Coronary artery (tissue), 2 donors: ENCODE measurements around the gene ZSCAN20.

Experiments used
- DNase-seq: peaks from one replicate; pipeline ENCODE4 v3.0.0-alpha.2; 2017; ENCODE audit warnings: low spot score
- H3K27ac ChIP-seq, 2 donors: fragments of 200-600 bp; sonication (generic); one replicate each; pipeline ENCODE4 v1.5.1; 2016 to 2019
- H3K4me3 ChIP-seq: fragments of 200-600 bp; sonication (generic); 2 replicates; pipeline ENCODE4 v1.5.1; 2016; ENCODE audit warnings: mild to moderate bottlenecking, moderate library complexity
- TF ChIP-seq, protein P1 (sequence below): fragments of 200-600 bp; sonication (generic); IDR thresholded peaks from one replicate; pipeline ENCODE4 v1.5.1; 2019; ENCODE audit warnings: antibody characterized with exemption

Gene ZSCAN20

GRCh38 chr1:33515112-33515511 is 42.7 kb downstream of the ZSCAN20 start:
- TF ChIP-seq, protein P1, sequence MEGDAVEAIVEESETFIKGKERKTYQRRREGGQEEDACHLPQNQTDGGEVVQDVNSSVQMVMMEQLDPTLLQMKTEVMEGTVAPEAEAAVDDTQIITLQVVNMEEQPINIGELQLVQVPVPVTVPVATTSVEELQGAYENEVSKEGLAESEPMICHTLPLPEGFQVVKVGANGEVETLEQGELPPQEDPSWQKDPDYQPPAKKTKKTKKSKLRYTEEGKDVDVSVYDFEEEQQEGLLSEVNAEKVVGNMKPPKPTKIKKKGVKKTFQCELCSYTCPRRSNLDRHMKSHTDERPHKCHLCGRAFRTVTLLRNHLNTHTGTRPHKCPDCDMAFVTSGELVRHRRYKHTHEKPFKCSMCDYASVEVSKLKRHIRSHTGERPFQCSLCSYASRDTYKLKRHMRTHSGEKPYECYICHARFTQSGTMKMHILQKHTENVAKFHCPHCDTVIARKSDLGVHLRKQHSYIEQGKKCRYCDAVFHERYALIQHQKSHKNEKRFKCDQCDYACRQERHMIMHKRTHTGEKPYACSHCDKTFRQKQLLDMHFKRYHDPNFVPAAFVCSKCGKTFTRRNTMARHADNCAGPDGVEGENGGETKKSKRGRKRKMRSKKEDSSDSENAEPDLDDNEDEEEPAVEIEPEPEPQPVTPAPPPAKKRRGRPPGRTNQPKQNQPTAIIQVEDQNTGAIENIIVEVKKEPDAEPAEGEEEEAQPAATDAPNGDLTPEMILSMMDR = no peak
- H3K4me3 ChIP-seq = no peak overlapping the region
- DNase-seq = no peak
- H3K27ac ChIP-seq = no peak overlapping the region

DNA sequence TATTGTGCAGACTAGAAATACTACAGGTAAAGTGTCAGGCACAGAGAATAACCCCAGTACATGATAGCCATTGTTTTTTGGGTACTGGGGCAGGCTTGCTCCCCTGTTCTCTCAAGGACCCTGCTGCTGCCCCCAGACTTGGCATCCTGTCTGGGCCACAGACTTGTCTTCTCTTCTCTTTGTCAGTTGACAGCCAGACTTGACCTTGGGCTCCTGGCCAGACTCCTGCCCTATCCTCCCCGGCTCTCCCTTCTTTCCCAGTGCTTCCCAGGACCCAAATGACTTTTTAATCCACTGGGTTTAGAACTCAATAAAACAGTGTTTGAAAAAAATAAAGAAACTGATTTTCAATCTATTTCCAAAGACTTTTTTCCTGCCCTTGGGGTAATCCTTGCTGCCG is 43.2 kb downstream of the ZSCAN20 start:
- H3K27ac ChIP-seq = no peak overlapping the region
- no peak overlapping the region for H3K4me3 ChIP-seq

GRCh38 chr1:33516428-33516827 is 44.0 kb downstream of the ZSCAN20 start:
- Histone ChIP-seq H3K4me3 (no peak overlapping the region), H3K27ac (no peak overlapping the region)
- TF ChIP-seq, protein P1 = no peak
- DNase-seq = no peak

More for the DNA sequence above, 43.2 kb downstream of the ZSCAN20 start:
- TF ChIP-seq, protein P1 = no peak
- DNase-seq = no peak

GRCh38 chr1:33516891-33517567 is 44.6 kb downstream of the ZSCAN20 start:
- no peak for DNase-seq
- TF ChIP-seq, protein P1 = no peak
- Histone ChIP-seq H3K4me3 (no peak overlapping the region), H3K27ac (no peak overlapping the region)

- no peak for DNase-seq
- Histone ChIP-seq H3K4me3 (no peak overlapping the region), H3K27ac (no peak overlapping the region)
- TF ChIP-seq, protein P1 = no peak
Measured at GRCh38 chr1:33517596-33518250, 45.3 kb downstream of the ZSCAN20 start.

DNA sequence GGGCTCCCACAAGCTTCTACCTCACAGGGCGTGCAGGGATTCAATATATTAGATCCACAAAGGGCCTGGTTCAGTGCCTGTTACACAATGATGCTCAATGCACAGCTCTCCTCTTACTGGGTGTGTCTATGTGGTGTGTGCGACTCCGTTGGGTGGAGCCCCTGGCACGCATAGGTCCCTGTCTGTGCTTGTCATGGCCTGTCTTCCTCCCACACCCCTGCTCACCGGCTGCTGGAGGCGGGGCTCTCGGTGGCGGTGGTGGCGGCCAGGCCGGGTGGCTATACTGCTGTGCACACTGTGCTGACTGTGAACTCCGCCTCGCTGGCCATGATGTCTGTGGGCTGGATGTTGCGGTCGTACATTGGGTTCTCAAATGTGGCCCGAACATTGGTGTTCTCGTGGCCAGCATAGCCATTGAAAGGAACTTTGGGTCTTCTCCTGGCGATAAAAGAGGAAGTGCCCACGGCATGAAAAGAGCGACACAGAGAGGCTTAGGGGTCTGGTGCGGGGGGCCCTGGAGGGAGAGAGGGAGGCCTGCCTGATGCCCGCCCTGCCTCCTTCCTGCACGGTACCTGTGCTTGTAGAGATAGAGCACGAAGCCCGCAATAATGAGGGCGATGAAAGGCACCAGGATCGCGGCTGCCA is 46.9 kb downstream of the ZSCAN20 start:
- TF ChIP-seq, protein P1 = no peak
- no peak overlapping the region for H3K4me3 ChIP-seq
- DNase-seq = no peak
- no peak overlapping the region for H3K27ac ChIP-seq
